B cell (primary cell): Measurements from ENCODE around the gene FBXO3. TPM values are rescaled to one million over a fixed set of nuclear protein-coding genes. Genes with fewer than 3 reads are reported as not detected.

Experiments
- ATAC-seq: fragments of 200-7000 bp; cut with Tn5 transposase; one replicate; pipeline ENCODE4 v1.10.0; 2021; ENCODE audit warnings: low read depth, mild to moderate bottlenecking, moderate number of reproducible peaks, moderate library complexity
- CTCF ChIA-PET: fragments of 350-600 bp; sonication (Branson Sonifier 250); formaldehyde crosslinking; loops from one replicate; lab custom pipeline; 2021; ENCODE audit warnings: antibody characterized with exemption, inconsistent platforms; lab: Charles Lee
- POLR2A ChIA-PET: fragments of 350-600 bp; sonication (Branson Sonifier 250); formaldehyde crosslinking; loops from one replicate; lab custom pipeline; 2021; ENCODE audit warnings: antibody characterized with exemption; lab: Charles Lee
- DNase-seq: peaks from one replicate; pipeline ENCODE4 v3.0.0; 2013
- H2AFZ ChIP-seq: 2 replicates; pipeline ENCODE4 v1.6.1; 2012; ENCODE audit warnings: mild to moderate bottlenecking, low read depth, low read length; ENCODE audit not compliant: insufficient read depth, poor library complexity, severe bottlenecking
- H3K27ac ChIP-seq, 2 donors: 1 replicate in 1 of 2; 2 replicates in 1 of 2; pipeline ENCODE4 v1.5.1; 2012 to 2013; ENCODE audit warnings: low read length in 2 of 2, mild to moderate bottlenecking in 2 of 2, moderate library complexity in 1 of 2
- H3K27me3 ChIP-seq, 4 experiments: fragments of 200-600 bp in 1 of 4; sonication (generic) in 1 of 4; replicated peaks in 1 of 4; 1 replicate in 2 of 4; 2 replicates in 2 of 4; pipeline versions ENCODE4 v1.6.1 to v1.7.0; 2013 to 2016; ENCODE audit warnings: low read length in 3 of 4, mild to moderate bottlenecking in 2 of 4, mixed read lengths in 1 of 4, moderate library complexity in 1 of 4; ENCODE audit not compliant: insufficient read depth in 4 of 4, control insufficient read depth in 3 of 4; ENCODE audit errors: control extremely low read depth in 1 of 4
- H3K36me3 ChIP-seq, 2 experiments: replicated peaks in 1 of 2; 1 replicate in 1 of 2; 2 replicates in 1 of 2; pipeline versions ENCODE4 v1.6.1 to v1.7.1; 2013; ENCODE audit warnings: low read length in 1 of 2; ENCODE audit not compliant: insufficient read depth in 2 of 2, control insufficient read depth in 1 of 2; ENCODE audit errors: control extremely low read depth in 1 of 2, extremely low read depth in 1 of 2
- H3K4me1 ChIP-seq, 2 donors: fragments of 200-600 bp in 1 of 2; sonication (generic) in 1 of 2; 1 replicate in 1 of 2; 2 replicates in 1 of 2; pipeline versions ENCODE4 v1.5.1 to v1.6.1; 2013 to 2017; ENCODE audit warnings: low read length in 2 of 2; ENCODE audit not compliant: control insufficient read depth in 2 of 2, insufficient read depth in 2 of 2
- H3K4me2 ChIP-seq: replicated peaks from 2 replicates; pipeline ENCODE3; 2012; ENCODE audit warnings: mild to moderate bottlenecking, low read depth, low read length; ENCODE audit not compliant: poor library complexity, severe bottlenecking
- H3K4me3 ChIP-seq, 5 experiments: fragments of 200-600 bp in 1 of 5; sonication (generic) in 1 of 5; 1 replicate in 3 of 5; 2 replicates in 2 of 5; pipeline versions ENCODE4 v1.5.1 to v1.7.0; 2011 to 2016; ENCODE audit warnings: low read length in 4 of 5, mild to moderate bottlenecking in 4 of 5, low read depth in 2 of 5, control low read depth in 1 of 5, moderate library complexity in 1 of 5; ENCODE audit not compliant: insufficient read depth in 1 of 5; ENCODE audit errors: control extremely low read depth in 1 of 5, extremely low read depth in 1 of 5
- H3K79me2 ChIP-seq: fragments of 200-600 bp; sonication (generic); one replicate; pipeline ENCODE4 v1.6.0; 2016; ENCODE audit warnings: low read length; ENCODE audit not compliant: control insufficient read depth, insufficient read depth
- H3K9ac ChIP-seq: fragments of 200-600 bp; sonication (generic); 2 replicates; pipeline ENCODE4 v1.6.1; 2017; ENCODE audit warnings: mild to moderate bottlenecking, low read length, moderate library complexity
- H3K9me3 ChIP-seq, 3 donors: one replicate each; pipeline versions ENCODE4 v1.6.1 to v1.7.1; 2013; ENCODE audit warnings: low read length in 2 of 3; ENCODE audit not compliant: control insufficient read depth in 2 of 3, insufficient read depth in 1 of 3; ENCODE audit errors: control extremely low read depth in 1 of 3
- H4K20me1 ChIP-seq: 2 replicates; pipeline ENCODE4 v1.6.0; 2012; ENCODE audit warnings: mild to moderate bottlenecking, low read length; ENCODE audit not compliant: insufficient read depth, control insufficient read depth, poor library complexity, severe bottlenecking
- H3K27ac Mint-ChIP-seq: one replicate; pipeline ENCODE4 v1.8.0; 2021; ENCODE audit warnings: mixed read lengths
- H3K27me3 Mint-ChIP-seq: one replicate; pipeline ENCODE4 v1.8.0; 2021; ENCODE audit warnings: mixed read lengths
- H3K4me1 Mint-ChIP-seq: one replicate; pipeline ENCODE4 v1.8.0; 2021; ENCODE audit warnings: mixed read lengths
- H3K4me3 Mint-ChIP-seq: one replicate; pipeline ENCODE4 v1.8.0; 2021; ENCODE audit warnings: mixed read lengths
- H3K9me3 Mint-ChIP-seq: one replicate; pipeline ENCODE4 v1.8.0; 2022; ENCODE audit warnings: mixed read lengths; ENCODE audit not compliant: insufficient read depth
- EZH2 ChIP-seq: IDR thresholded peaks from 2 replicates; pipeline ENCODE4 v1.6.1; 2012; ENCODE audit warnings: borderline replicate concordance, low read depth, mild to moderate bottlenecking, moderate library complexity, low read length; ENCODE audit not compliant: insufficient read depth, poor library complexity, severe bottlenecking
- WGBS: methylation state at CpG from one replicate; pipeline ENCODE4 v1.1.5; 2013; ENCODE audit warnings: missing lambda C conversion rate; ENCODE audit not compliant: insufficient coverage; 5-methylcytosine and 5-hydroxymethylcytosine counted together
- intact Hi-C: fragments of 100-400 bp; cut with micrococcal nuclease; formaldehyde crosslinking; loops from one replicate; pipeline ENCODE4 v1.10.0; 2022
- polyA plus RNA-seq: library from polyadenylated mRNA; depleted of rRNA; stranded (reverse); fragments of >200 nt; gene quantifications from 2 replicates; pipeline ENCODE4 v1.2.3, GENCODE V29; 2012
- total RNA-seq, 2 donors: library from RNA; stranded (reverse); fragments of 120-200 nt in 1 of 2; gene quantifications; 1 replicate in 1 of 2; 2 replicates in 1 of 2; pipeline versions ENCODE4 v1.2.3 to v1.2.4, GENCODE V29; 2013 to 2022
- TF ChIP-seq, protein P1 (sequence below): fragments of 200-600 bp; IDR thresholded peaks from one replicate; pipeline ENCODE4 v1.8.0; 2022; ENCODE audit warnings: antibody characterized with exemption, mild to moderate bottlenecking

FBXO3 gene
- total and polyA plus RNA-seq, 2 donors (not counting 1 experiment from before 2014, with no cell fraction given), result 16.8 to 34.3 TPM

DNA sequence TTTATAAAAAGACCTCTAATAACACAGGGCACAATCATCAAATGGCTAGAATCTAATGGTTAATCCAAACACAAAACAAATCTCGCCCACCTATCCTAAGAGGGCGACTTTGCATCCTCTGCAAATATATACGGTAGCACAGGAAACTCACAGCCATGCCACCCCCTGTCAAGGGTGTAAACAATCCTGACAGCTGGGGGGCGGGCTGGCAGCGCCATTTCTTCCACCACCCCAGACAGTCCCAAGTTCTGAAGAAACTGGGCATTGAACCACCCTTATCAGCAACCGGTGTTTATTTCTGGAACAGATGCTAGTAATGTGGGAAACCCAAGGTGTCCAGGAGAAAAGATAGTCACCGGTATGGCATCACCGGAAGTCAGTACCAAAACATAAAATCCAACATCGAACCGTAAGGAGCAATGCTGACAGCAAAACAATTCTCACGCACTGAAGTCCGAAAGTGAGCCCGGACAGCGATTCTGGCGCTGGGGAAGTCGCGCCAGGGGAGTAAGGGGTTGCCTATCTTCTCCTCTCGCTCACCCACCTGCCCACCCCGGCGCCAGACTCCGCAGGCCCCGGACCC lies 825 bp downstream of the FBXO3 start:
- Histone ChIP-seq H3K9ac (peak overlapping the region; percentile 95), H3K27ac (peak overlapping the region; percentile 36 to 82), H3K4me3 (peak overlapping the region; percentile 66 to 91 (median 86)), H3K4me1 (peaks cover 21 to 24% of the 10 kb centered on the region in 2 donors), H3K27me3 (peaks cover 0 to 16% (median 6%) of the 10 kb centered on the region in 4 experiments), H3K9me3 (no peaks in the 10 kb centered on the region), H3K4me2 (peak overlapping the region; percentile 85), H3K79me2 (peaks cover 36% of the 10 kb centered on the region), H4K20me1 (peaks cover 25% of the 10 kb centered on the region), H2AFZ (peak overlapping the region; percentile 87), H3K36me3 (peaks cover 2 to 13% of the 10 kb centered on the region in 2 experiments)
- no peak for ATAC-seq
- no peak for TF ChIP-seq EZH2
- TF ChIP-seq, protein P1, sequence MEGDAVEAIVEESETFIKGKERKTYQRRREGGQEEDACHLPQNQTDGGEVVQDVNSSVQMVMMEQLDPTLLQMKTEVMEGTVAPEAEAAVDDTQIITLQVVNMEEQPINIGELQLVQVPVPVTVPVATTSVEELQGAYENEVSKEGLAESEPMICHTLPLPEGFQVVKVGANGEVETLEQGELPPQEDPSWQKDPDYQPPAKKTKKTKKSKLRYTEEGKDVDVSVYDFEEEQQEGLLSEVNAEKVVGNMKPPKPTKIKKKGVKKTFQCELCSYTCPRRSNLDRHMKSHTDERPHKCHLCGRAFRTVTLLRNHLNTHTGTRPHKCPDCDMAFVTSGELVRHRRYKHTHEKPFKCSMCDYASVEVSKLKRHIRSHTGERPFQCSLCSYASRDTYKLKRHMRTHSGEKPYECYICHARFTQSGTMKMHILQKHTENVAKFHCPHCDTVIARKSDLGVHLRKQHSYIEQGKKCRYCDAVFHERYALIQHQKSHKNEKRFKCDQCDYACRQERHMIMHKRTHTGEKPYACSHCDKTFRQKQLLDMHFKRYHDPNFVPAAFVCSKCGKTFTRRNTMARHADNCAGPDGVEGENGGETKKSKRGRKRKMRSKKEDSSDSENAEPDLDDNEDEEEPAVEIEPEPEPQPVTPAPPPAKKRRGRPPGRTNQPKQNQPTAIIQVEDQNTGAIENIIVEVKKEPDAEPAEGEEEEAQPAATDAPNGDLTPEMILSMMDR, result peak; percentile 7
- peak overlapping the region; percentile 92 for H3K4me3 Mint-ChIP-seq
- H3K27ac Mint-ChIP-seq, result peak overlapping the region; percentile 95
- ChIA-PET POLR2A (no interaction called here), CTCF (interaction anchor here (0.8 kb wide), 1 partner anchor 72 kb away, joined by 3 read pairs; no protein-coding TSS in a partner anchor)
- no peak for DNase-seq
- H3K9me3 Mint-ChIP-seq, result no peaks in the 10 kb centered on the region
- peaks cover 13% of the 10 kb centered on the region for H3K27me3 Mint-ChIP-seq
- intact Hi-C loops, result loop anchor here (2.0 to 10.0 kb wide), 3 partner anchors 279 to 879 kb away; partner anchors contain the start of genes CAT and QSER1
- H3K4me1 Mint-ChIP-seq, result peaks cover 41% of the 10 kb centered on the region
- WGBS, result 4% methylated on average over 17 of the region's 22 CpGs

DNA sequence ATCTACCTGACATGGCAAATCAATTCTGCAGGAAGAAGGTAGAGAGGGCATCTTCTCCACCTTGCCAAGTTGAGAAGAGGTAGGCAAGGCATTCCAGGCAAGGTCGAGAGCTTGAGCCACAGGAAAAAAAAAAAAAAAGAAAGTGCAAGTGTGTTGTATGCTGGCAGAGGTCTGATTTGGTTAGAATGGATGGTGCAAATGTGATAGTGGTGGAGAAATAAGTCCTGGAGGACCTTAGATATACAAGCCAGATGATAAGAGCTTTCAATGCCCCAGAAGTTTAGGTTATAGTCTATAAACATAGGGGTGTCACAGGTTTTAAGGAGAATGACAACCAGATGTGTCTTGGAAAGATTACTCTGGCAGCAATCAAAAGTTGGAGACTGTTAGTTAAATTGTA lies 1.4 kb downstream of the FBXO3 start:
- Mint-ChIP-seq H3K27ac (no peak overlapping the region), H3K9me3 (no peaks in the 10 kb centered on the region), H3K4me3 (peak overlapping the region; percentile 92), H3K4me1 (peaks cover 41% of the 10 kb centered on the region), H3K27me3 (peaks cover 10% of the 10 kb centered on the region)
- Histone ChIP-seq H3K4me2 (peak overlapping the region; percentile 85), H4K20me1 (peaks cover 25% of the 10 kb centered on the region), H3K27ac (no peak overlapping the region), H2AFZ (no peak overlapping the region), H3K9ac (peak overlapping the region; percentile 95), H3K27me3 (peaks cover 0 to 10% (median 3%) of the 10 kb centered on the region in 4 experiments), H3K9me3 (no peaks in the 10 kb centered on the region), H3K4me1 (peaks cover 21 to 24% of the 10 kb centered on the region in 2 donors), H3K36me3 (peaks cover 2 to 19% of the 10 kb centered on the region in 2 experiments), H3K4me3 (no peak overlapping the region), H3K79me2 (peaks cover 36% of the 10 kb centered on the region)
- TF ChIP-seq EZH2, result no peak
- TF ChIP-seq, protein P1, result no peak
- POLR2A ChIA-PET, result no interaction called here
- intact Hi-C loops, result loop anchor here (2.0 to 10.0 kb wide), 3 partner anchors 280 to 878 kb away; partner anchors contain the start of genes CAT and QSER1
- CTCF ChIA-PET, result interaction anchor here (0.8 kb wide), 1 partner anchor 71 kb away, joined by 3 read pairs; no protein-coding TSS in a partner anchor
- ATAC-seq (no peak), DNase-seq (no peak)
- WGBS, result 67% methylated on average over 1 of the region's 1 CpG
